Fibroblast of lung (primary cell): ENCODE measurements around the gene WNT9A. TPM values are rescaled to one million over a fixed set of nuclear protein-coding genes. Genes with fewer than 3 reads are reported as not detected.

Experiments
- DNase-seq, 2 donors: peaks; one replicate each; pipeline versions ENCODE4 v3.0.0 to v3.0.0-alpha.2; 2010; ENCODE audit warnings: low read depth in 2 of 2
- H2AFZ ChIP-seq: 2 replicates; pipeline ENCODE4 v1.5.1; 2012; ENCODE audit warnings: low read length, control low read depth, inconsistent platforms
- H3K27ac ChIP-seq: 2 replicates; pipeline ENCODE4 v1.5.1; 2011; ENCODE audit warnings: low read length, control low read depth; ENCODE audit not compliant: insufficient read depth
- H3K27me3 ChIP-seq: 2 replicates; pipeline ENCODE4 v1.5.1; 2011; ENCODE audit warnings: mild to moderate bottlenecking, low read length; ENCODE audit not compliant: control insufficient read depth, insufficient read depth
- H3K36me3 ChIP-seq: 2 replicates; pipeline ENCODE4 v1.5.1; 2011; ENCODE audit warnings: low read length; ENCODE audit not compliant: control insufficient read depth, insufficient read depth
- H3K4me1 ChIP-seq: 2 replicates; pipeline ENCODE4 v1.5.1; 2011; ENCODE audit warnings: low read length; ENCODE audit not compliant: control insufficient read depth, insufficient read depth; ENCODE audit errors: extremely low read depth
- H3K4me2 ChIP-seq: 2 replicates; pipeline ENCODE4 v1.5.1; 2011; ENCODE audit warnings: low read length, control low read depth; ENCODE audit not compliant: insufficient read depth; ENCODE audit errors: extremely low read depth
- H3K4me3 ChIP-seq, 4 experiments: fragments of 200-600 bp in 1 of 4; sonication (generic) in 1 of 4; replicated peaks in 1 of 4; 2 replicates each; pipeline ENCODE4 v1.5.1; 2011 to 2016; ENCODE audit warnings: low read length in 4 of 4, low read depth in 3 of 4, mild to moderate bottlenecking in 3 of 4, control low read depth in 2 of 4, inconsistent platforms in 1 of 4, mixed read lengths in 1 of 4; ENCODE audit not compliant: insufficient read depth in 1 of 4; ENCODE audit errors: control extremely low read depth in 1 of 4
- H3K79me2 ChIP-seq: 2 replicates; pipeline ENCODE4 v1.5.1; 2012; ENCODE audit warnings: mild to moderate bottlenecking, low read length, inconsistent platforms; ENCODE audit not compliant: control insufficient read depth, insufficient read depth
- H3K9ac ChIP-seq: 2 replicates; pipeline ENCODE4 v1.5.1; 2011; ENCODE audit warnings: mild to moderate bottlenecking, low read length, control low read depth; ENCODE audit not compliant: insufficient read depth
- H3K9me3 ChIP-seq: 2 replicates; pipeline ENCODE4 v1.5.1; 2012; ENCODE audit warnings: low read depth, low read length; ENCODE audit not compliant: control insufficient read depth, insufficient read depth
- H4K20me1 ChIP-seq: 2 replicates; pipeline ENCODE4 v1.5.1; 2011; ENCODE audit warnings: low read length; ENCODE audit not compliant: control insufficient read depth, insufficient read depth; ENCODE audit errors: extremely low read depth
- EZH2 ChIP-seq: IDR thresholded peaks from 2 replicates; pipeline ENCODE4 v1.5.1; 2012; ENCODE audit warnings: low read length, control low read depth, mild to moderate bottlenecking; ENCODE audit errors: missing control alignments
- polyA plus RNA-seq, 2 donors: library from polyadenylated mRNA; depleted of rRNA in 1 of 2; stranded (reverse) in 1 of 2; unstranded in 1 of 2; fragments of >200 nt; gene quantifications; 2 replicates each; pipeline ENCODE4 v1.2.1, GENCODE V29; 2011 to 2012; ENCODE audit warnings: missing spikeins in 1 of 2
- total RNA-seq: library from RNA; depleted of rRNA; stranded (reverse); fragments of >200 nt; gene quantifications from 2 replicates; pipeline ENCODE4 v1.2.1, GENCODE V29; 2014
- TF ChIP-seq, protein P1 (sequence below), 2 donors: IDR thresholded peaks in 1 of 2; conservative IDR thresholded peaks in 1 of 2; 1 replicate in 1 of 2; 2 replicates in 1 of 2; pipeline ENCODE4 v1.5.1; 2011 to 2012; ENCODE audit warnings: low read length in 2 of 2, control low read depth in 1 of 2, inconsistent platforms in 1 of 2, low read depth in 1 of 2, mild to moderate bottlenecking in 1 of 2

WNT9A gene
- total and polyA plus RNA-seq, 2 donors (not counting 1 experiment from before 2014, with no cell fraction given), result 1.0 to 5.3 TPM

DNA sequence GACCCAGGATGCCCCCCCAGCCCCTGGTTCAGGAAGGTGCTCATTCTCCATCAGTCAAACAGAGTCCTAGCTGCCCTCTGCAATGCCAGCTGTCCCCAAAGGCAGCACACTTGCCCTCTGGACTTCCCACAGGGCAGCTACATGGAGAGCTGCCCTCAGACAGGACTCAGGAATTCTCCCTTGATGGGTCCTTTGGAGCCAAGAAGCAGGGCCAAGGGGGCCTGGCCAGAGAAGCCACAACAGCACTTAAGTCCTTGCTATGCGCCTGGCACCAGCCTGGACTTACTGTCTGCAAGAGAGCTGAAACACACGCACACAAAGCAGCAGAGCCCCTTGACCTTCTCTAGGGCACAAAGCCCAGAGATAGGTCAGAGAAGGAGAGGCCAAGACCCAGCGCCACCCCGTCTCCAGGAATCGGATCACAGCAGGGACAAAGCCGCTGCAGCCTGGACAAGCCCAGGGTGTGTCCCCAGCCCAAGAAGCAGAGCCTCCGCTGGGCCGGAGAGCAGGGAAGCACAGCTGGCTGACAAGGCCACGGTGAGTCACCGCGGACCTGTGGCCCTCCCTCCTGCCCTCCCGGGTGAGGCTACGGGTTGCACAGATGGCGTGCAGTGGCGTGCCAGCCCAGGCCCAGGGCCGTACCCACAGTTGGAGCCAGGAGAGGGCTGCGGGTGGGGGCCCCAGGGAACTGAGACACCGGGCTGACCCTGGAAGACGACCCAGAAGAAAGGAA, 1.7 kb downstream of the WNT9A start:
- no peaks in the 10 kb centered on the region for H4K20me1 ChIP-seq
- no peaks in the 10 kb centered on the region for H3K36me3 ChIP-seq
- no peaks in the 10 kb centered on the region for H3K27me3 ChIP-seq
- H3K79me2 ChIP-seq, result no peaks in the 10 kb centered on the region
- TF ChIP-seq, protein P1, sequence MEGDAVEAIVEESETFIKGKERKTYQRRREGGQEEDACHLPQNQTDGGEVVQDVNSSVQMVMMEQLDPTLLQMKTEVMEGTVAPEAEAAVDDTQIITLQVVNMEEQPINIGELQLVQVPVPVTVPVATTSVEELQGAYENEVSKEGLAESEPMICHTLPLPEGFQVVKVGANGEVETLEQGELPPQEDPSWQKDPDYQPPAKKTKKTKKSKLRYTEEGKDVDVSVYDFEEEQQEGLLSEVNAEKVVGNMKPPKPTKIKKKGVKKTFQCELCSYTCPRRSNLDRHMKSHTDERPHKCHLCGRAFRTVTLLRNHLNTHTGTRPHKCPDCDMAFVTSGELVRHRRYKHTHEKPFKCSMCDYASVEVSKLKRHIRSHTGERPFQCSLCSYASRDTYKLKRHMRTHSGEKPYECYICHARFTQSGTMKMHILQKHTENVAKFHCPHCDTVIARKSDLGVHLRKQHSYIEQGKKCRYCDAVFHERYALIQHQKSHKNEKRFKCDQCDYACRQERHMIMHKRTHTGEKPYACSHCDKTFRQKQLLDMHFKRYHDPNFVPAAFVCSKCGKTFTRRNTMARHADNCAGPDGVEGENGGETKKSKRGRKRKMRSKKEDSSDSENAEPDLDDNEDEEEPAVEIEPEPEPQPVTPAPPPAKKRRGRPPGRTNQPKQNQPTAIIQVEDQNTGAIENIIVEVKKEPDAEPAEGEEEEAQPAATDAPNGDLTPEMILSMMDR (conservative IDR thresholded peaks at IDR 0.05 in 1 of 2, IDR thresholded peaks at IDR 0.05 in 1 of 2; ENCODE audit: low read depth in 1 of 2, low read length in 2 of 2), result no peak
- TF ChIP-seq EZH2, result no peak
- H3K9ac ChIP-seq, result no peak overlapping the region
- peak overlapping the region in 3 of 4 experiments; percentile 20 to 64 (median 32) for H3K4me3 ChIP-seq
- no peak overlapping the region for H3K27ac ChIP-seq
- no peaks in the 10 kb centered on the region for H3K9me3 ChIP-seq
- no peak overlapping the region for H2AFZ ChIP-seq
- peak; percentile 71 to 80 for DNase-seq
- H3K4me2 ChIP-seq, result peak overlapping the region; percentile 59
- H3K4me1 ChIP-seq, result peaks cover 3% of the 10 kb centered on the region

GRCh38 chr1:227944931-227945890, 2.5 kb downstream of the WNT9A start:
- Histone ChIP-seq H2AFZ (no peak overlapping the region), H3K27ac (no peak overlapping the region), H3K4me3 (peak overlapping the region in 1 of 4 experiments; percentile 64), H3K9ac (no peak overlapping the region), H3K79me2 (no peaks in the 10 kb centered on the region), H3K9me3 (no peaks in the 10 kb centered on the region), H3K4me2 (peak overlapping the region; percentile 59), H4K20me1 (no peaks in the 10 kb centered on the region), H3K4me1 (peaks cover 3% of the 10 kb centered on the region), H3K27me3 (no peaks in the 10 kb centered on the region), H3K36me3 (no peaks in the 10 kb centered on the region)
- TF ChIP-seq, protein P1 (conservative IDR thresholded peaks at IDR 0.05 in 1 of 2, IDR thresholded peaks at IDR 0.05 in 1 of 2; ENCODE audit: low read depth in 1 of 2, low read length in 2 of 2), result no peak
- TF ChIP-seq EZH2, result no peak
- no peak for DNase-seq
